GM18505 (cell line): ENCODE measurements around the gene UGGT2.
"Not testable (repeated sequence)": the region's sequence is repeated elsewhere in the genome, so short reads cannot be mapped to it uniquely, and the experiment has no call there.

Experiments used
- ATAC-seq: cut with Tn5 transposase; IDR thresholded peaks from one replicate; pipeline ENCODE4 v1.9.1; 2021; ENCODE audit not compliant: unreplicated experiment
- POLR2A ChIP-seq: IDR thresholded peaks from 4 replicates; pipeline ENCODE4 v1.6.1; 2011; ENCODE audit warnings: borderline replicate concordance; ENCODE audit not compliant: insufficient read depth, insufficient read length; ENCODE audit errors: extremely low read depth

Gene UGGT2

DNA sequence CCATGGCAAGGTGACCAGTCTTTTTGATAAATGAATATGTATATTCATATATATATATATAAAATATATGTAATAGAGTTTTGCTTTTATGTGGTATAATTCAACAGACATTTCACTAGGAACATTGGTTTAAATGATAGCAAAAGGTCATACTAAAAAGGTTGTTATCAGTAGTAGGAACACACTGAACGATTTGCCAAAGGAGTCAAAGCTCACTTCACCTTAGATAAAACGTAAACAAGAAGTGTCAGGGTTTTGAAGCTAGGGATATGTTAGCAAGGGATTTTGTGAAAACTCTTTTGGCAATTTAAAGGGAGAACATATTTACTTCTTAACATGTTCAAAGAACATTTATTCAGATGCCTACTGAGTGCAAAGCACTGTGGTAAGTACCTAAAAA is 28.7 kb upstream of the UGGT2 start:
- ATAC-seq = no peak

DNA sequence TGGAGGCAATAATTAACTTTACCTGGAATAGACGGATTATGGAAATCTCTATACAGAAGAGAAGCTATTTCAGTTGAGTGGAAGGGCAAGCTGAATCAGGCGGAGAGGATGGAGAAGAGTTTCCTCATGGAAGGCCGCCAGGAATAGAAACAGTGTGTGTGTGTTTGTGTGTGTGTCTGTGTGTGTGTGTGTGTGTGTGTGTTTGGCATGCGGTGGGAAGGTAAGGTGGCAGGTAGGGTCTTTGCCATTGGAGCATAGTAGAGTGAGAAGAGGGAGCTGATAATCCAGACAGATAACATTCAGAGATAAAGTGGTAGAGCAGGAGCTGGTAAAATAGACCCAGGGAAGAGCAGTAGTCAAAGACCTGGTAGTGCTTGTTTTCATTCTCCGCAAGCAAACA is 27.5 kb upstream of the UGGT2 start:
- no peak for ATAC-seq
- no peak for TF ChIP-seq POLR2A

More for the DNA sequence above, 28.7 kb upstream of the UGGT2 start:
- no peak for TF ChIP-seq POLR2A

- ATAC-seq = peak; percentile 66
- no peak for TF ChIP-seq POLR2A
These were observed 22.8 kb upstream of the UGGT2 start for GRCh38 chr13:96075953-96076543.

DNA sequence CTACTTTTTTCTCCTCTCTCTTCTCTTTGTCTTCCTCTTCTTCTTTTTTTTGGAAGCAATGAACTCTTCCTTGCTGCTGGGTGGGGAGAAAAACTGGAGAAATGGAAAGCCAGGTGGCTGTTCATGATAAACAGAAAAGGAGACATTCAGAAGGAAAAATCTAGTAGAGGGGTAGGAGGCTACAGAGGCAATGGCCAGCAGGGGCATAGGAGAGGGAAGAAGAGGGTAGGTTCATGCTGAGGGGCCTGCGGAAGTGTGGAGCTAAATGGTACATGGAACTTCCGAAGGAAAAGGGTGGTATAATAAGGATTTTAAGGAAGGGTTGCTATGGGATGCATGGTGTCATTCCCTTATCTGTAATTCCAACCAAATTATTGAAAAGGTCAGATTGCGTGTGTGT is 19.2 kb upstream of the UGGT2 start:
- TF ChIP-seq POLR2A = no peak
- no peak for ATAC-seq

DNA sequence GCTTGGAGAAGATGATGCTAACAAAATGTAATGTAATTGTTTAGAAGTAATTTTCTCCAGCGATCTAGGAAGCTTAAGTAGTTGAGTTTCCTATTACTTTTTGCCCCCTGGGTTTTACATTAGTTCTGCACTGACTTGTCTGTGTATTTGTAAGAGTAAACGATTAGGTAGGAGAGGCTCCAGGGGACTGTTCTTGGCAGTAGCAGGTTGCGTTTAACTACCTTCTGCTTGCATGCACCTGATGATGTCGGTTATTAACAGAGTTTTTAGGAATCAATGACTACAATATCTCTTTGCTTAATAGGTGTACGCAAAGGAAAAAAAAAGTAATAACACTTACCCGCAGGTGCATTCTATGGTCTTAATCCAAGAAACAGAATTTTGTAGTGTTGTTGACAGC is 18.3 kb upstream of the UGGT2 start:
- no peak for ATAC-seq

DNA sequence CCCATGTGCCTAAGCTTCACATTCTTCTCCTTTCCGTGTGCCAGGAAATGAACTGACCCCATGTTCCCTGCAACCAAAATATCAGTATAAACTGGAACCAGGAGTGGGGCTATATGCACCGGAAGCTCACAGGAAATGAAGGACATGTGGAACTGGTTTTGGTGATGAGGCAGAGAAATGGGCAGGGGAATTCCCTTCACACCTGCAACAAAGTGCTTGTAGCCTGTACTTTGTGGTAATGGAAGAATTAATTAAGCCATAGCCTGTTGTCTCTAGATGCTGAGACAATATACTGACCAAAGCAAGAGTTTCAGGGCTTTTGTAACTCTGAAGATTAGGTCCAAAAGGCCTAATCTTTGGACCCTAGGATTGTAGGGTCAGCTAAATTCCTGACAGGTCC is 15.5 kb upstream of the UGGT2 start:
- no peak for ATAC-seq
- no peak for TF ChIP-seq POLR2A

More for the DNA sequence above, 18.3 kb upstream of the UGGT2 start:
- TF ChIP-seq POLR2A = no peak

DNA sequence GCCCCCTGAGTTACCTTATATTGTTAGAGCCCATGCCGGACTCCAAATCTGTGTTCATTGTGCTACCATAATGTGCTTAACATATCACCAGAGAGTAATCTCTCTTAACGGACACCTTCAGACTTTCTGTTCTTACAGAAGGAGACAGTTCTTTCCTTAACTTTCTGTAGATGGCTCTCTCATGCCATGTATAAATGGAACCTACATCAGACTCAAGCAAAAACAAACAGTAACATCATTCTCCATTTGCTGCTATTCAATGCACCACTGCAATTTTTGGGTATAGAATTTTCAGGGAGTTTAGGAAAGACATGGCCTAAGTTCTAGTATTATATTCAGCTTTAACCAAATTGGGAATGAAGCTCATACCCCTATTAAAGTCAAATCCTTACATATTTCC is 12.6 kb upstream of the UGGT2 start:
- no peak for ATAC-seq
- no peak for TF ChIP-seq POLR2A

DNA sequence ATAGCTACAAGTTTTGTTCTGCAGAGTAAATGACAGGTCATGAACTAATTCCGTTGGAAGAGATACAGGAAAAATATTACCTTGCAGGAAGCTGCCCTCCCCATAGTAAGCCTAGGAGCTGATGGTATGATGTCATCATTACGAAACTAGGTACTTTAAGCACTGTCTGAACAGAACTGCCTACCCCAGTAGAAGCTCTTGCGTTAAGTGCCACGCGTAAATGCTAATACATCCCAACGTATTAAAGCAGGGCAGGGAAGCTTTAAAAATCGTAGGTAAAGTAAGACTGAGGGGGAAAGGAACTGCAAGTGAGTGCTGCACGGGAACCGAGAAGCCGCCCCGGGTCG is 572 bp downstream of the UGGT2 start:
- no peak for TF ChIP-seq POLR2A
- peak; percentile 56 for ATAC-seq

- not testable (repeated sequence) for ATAC-seq
These were observed 1.3 kb downstream of the UGGT2 start for GRCh38 chr13:96051946-96052345.

DNA sequence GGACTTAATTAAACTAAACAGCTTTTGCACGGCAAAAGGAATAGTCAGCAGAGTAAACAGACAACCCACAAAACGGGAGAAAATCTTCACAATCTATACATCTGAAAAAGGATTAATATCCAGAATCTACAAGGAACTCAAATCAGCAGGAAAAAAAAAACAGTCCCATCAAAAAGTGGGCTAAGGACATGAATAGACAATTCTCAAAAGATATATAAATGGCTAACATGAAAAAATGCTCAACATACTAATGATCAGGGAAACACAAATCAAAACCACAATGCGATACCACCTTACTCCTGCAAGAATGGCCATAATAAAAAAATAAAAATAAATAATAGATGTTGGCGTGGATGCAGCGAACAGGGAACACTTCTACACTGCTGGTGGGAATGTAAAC is 1.7 kb downstream of the UGGT2 start:
- ATAC-seq = not testable (repeated sequence)

DNA sequence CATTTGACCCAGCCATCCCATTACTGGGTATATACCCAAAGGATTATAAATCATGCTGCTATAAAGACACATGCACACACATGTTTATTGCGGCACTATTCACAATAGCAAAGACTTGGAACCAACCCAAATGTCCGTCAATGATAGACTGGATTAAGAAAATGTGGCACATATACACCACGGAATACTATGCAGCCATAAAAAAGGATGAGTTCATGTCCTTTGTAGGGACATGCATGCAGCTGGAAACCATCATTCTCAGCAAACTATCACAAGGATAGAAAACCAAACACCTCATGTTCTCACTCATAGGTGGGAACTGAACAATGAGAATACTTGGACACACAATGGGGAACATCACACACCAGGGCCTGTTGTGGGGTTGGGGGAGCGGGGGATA is 2.2 kb downstream of the UGGT2 start:
- not testable (repeated sequence) for ATAC-seq

DNA sequence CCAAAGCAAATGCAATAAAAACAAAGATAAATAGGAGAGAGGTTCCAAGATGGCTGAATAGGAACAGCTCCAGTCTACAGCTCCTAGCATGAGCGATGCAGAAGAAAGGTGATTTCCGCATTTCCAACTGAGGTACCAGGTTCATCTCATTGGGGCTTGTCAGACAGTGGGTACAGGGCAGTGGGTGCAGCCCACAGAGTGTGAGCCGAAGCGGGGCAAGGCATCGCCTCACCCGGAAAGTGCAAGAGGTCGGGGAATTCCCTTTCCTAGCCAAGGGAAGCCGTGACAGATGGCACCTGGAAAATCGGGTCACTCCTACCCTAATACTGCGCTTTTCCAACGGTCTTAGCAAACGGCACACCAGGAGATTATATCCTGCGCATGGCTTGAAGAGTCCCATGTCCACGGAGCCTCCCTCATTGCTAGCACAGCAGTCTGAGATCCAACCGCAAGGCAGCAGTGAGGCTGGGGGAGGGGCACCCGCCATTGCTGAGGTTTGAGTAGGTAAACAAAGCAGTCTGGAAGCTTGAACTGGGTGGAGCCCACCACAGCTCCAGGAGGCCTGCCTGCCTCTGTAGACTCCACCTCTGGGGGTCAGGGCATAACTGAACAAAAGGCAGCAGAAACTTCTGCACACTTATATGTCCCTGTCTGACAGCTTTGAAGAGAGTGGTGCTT is 6.6 kb downstream of the UGGT2 start:
- not testable (repeated sequence) for ATAC-seq

GRCh38 chr13:96044238-96044637 is 9.0 kb downstream of the UGGT2 start:
- no peak for TF ChIP-seq POLR2A
- ATAC-seq = no peak

DNA sequence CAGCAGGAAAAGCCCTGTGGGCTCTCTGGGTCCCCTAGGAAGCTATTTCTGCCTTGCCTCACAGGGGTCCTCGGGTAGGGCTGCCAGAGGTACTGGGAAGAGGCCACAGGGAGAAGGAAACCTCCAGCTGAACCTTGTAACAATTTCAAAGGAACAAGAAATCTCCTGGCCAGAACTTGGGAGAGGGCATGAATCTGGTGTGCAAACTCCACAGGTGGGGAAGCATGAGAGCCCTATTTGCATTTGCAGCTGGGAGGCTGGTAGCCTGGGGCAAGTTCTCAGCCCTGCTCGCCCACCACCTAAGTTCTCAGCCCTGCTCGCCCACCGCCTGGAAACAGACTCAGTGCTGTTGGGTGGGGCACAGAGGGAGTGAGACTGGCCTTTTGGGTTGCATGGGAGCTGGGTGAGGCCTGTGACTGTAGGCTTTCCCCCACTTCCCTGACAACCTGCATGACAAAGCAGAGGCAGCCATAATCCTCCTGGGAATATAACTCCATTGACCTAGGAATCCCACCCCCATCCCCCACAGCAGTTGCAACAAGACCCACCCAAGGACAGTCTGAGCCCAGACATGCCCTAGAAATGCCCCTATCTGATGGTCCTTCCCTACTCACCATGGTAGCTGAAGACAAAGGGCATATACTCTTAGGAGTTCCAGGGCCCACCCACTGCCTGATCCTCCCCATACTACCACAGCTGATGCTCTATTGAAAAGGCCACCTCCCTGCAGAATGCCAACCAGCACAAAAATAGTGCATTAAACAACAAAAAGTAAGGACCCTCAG is 11.7 kb downstream of the UGGT2 start:
- ATAC-seq = no peak
- no peak for TF ChIP-seq POLR2A
